Urinary bladder (tissue), 4 donors: Measurements from ENCODE around the gene COL25A1. TPM values are rescaled to one million over a fixed set of nuclear protein-coding genes. Genes with fewer than 3 reads are reported as not detected.

Experiments
- DNase-seq: peaks from one replicate; pipeline ENCODE4 v3.0.0-alpha.2; 2015; ENCODE audit errors: extremely low spot score
- H3K27ac ChIP-seq: one replicate; pipeline ENCODE4 v1.5.1; 2013; ENCODE audit warnings: low read depth, mild to moderate bottlenecking, moderate library complexity
- H3K36me3 ChIP-seq: one replicate; pipeline ENCODE4 v1.6.1; 2013; ENCODE audit warnings: mild to moderate bottlenecking, moderate library complexity; ENCODE audit not compliant: insufficient read depth
- H3K4me1 ChIP-seq: one replicate; pipeline ENCODE4 v1.6.1; 2013; ENCODE audit warnings: mild to moderate bottlenecking, moderate library complexity; ENCODE audit not compliant: insufficient read depth
- H3K4me3 ChIP-seq: one replicate; pipeline ENCODE4 v1.5.1; 2013; ENCODE audit warnings: low read depth, low read length
- WGBS: extraction: QIAGEN DNeasy Blood & Tissue Kit; methylation state at CpG from one replicate; pipeline ENCODE4 v1.1.7; 2013; 5-methylcytosine and 5-hydroxymethylcytosine counted together
- polyA plus RNA-seq: library from polyadenylated mRNA; stranded (reverse); fragments of 200-250 nt; gene quantifications from one replicate; pipeline ENCODE4 v1.2.3, GENCODE V29; 2013
- total RNA-seq: library from RNA; depleted of rRNA; stranded (reverse); fragments of >200 nt; gene quantifications from one replicate; pipeline ENCODE4 v1.2.3, GENCODE V29; 2014
- donor health status: healthy with polysubstance abuse.
- donor health status: healthy.

The COL25A1 gene
- total and polyA plus RNA-seq, 2 donors = 1.4 to 16.4 TPM

DNA sequence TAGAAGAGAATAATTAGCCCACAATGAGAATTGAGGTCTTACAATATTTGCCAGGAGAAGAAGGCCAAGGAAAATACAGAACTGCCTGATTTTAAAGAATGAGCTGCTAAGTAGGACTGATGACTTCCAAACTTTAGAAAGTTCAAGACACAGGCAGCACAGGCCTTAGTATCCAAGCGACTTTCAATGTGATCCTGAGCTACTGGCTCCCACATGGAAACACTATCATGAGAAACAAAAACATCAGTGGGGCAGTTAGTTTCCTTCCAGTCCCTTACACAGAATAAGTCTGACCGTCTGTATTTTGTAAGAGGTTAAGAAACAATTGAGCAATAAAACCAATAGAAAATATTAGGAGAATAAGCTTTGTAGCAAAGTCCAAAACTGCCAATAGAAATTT lies 251.4 kb downstream of the COL25A1 start:
- no peak for DNase-seq
- Histone ChIP-seq H3K27ac (no peak overlapping the region), H3K4me3 (no peak overlapping the region), H3K4me1 (no peaks in the 10 kb centered on the region), H3K36me3 (no peaks in the 10 kb centered on the region)
- WGBS = 80% methylated on average over 2 of the region's 2 CpGs

DNA sequence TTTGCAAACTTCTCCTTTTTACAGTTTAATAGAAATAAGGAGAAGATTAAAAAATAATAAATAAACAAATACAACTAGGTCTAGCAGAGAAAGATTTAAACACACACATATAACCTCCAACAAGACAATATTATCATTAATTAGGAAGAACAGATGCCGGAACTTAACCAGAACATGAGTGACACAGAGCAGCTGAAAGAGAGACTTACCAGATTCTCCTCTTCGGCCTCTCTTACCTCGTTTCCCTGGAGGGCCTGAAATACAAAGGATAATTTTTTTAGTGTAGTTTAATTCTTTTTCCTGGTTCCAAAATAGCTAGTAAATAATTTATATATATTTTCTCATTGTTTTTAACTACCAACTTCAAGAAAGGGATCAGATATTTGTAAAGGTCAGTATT lies 252.5 kb downstream of the COL25A1 start:
- 91% methylated on average over 3 of the region's 3 CpGs for WGBS
- Histone ChIP-seq H3K4me1 (no peaks in the 10 kb centered on the region), H3K4me3 (no peak overlapping the region), H3K36me3 (no peaks in the 10 kb centered on the region), H3K27ac (no peak overlapping the region)
- no peak for DNase-seq

DNA sequence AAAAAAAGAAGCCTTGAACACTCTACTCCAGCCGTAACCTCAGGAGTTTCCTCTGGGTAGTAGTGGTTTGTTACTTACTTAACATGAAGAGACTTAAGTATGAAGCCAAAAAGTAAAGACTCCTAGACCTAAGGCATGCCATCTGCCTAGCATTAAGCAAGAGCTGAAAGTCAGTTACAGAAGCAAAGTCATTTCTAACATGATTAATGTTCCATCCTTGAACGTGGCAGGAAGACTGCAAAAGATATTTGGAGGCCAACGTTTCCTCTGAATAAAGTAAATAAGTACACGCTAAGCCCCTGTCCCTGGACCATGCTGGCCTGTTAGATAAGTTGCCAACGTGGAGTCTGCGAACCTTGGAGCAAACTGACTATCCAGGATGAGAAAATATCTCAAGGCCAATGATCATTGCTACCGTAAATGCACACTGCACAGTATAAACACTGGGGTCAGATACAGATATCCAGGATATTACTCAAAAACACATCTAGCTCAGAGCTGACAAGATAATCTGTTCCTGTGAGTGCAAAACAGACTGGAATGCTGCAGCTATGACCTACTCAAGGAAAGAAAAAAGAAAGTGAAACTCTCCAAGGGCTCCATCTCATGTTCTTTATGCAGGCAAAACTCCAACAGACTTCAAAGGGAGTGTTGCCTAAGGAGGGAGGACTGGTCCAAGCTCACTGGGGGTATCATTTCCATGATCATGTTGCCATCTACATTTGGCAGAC lies 255.8 kb downstream of the COL25A1 start:
- Histone ChIP-seq H3K4me1 (no peaks in the 10 kb centered on the region), H3K27ac (no peak overlapping the region), H3K36me3 (no peaks in the 10 kb centered on the region), H3K4me3 (peak overlapping the region; percentile 24)
- 13% methylated on average over 7 of the region's 7 CpGs for WGBS
- peak; percentile 15 for DNase-seq

DNA sequence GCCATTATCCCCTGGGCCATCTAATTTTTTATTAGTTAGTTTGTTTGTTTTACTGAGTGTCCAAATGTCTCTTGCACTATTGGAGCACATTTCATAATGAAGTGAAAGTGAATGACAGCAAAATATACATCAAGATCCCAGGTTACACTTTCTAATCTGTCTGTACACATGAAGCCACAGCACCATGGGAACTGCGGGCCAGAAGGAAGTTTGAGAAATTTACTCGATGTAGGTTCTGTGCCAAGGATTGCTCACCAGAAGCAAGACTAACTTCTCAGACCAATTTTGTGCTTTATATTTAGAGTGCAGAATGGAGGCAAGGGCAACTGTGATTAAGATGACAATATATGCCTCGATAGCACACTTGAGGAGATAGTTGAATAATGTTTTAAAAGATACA lies 258.0 kb downstream of the COL25A1 start:
- WGBS = 66% methylated on average over 3 of the region's 3 CpGs
- Histone ChIP-seq H3K4me3 (no peak overlapping the region), H3K27ac (no peak overlapping the region), H3K4me1 (no peaks in the 10 kb centered on the region), H3K36me3 (no peaks in the 10 kb centered on the region)
- no peak for DNase-seq

DNA sequence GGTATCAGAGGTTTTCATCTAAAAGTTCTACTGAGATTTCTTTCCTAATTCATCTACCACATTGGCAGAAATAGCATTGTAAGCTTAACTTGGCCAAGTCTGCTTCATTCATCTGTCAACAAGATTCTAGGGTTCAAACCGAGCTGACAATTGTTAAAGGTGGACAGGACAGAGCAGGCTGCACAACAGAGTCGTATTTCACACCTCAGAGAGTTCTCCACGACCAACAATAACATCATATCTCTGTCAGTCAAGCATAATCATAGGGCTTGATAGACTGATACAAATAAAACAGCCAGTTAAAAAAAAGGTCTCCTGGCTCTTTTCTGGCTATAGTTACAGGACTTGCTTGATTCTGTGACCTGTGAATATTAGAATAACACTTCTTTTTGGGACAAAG lies 259.2 kb downstream of the COL25A1 start:
- DNase-seq = no peak
- Histone ChIP-seq H3K27ac (no peak overlapping the region), H3K4me3 (no peak overlapping the region), H3K4me1 (no peaks in the 10 kb centered on the region), H3K36me3 (no peaks in the 10 kb centered on the region)
- WGBS = 71% methylated on average over 3 of the region's 3 CpGs

DNA sequence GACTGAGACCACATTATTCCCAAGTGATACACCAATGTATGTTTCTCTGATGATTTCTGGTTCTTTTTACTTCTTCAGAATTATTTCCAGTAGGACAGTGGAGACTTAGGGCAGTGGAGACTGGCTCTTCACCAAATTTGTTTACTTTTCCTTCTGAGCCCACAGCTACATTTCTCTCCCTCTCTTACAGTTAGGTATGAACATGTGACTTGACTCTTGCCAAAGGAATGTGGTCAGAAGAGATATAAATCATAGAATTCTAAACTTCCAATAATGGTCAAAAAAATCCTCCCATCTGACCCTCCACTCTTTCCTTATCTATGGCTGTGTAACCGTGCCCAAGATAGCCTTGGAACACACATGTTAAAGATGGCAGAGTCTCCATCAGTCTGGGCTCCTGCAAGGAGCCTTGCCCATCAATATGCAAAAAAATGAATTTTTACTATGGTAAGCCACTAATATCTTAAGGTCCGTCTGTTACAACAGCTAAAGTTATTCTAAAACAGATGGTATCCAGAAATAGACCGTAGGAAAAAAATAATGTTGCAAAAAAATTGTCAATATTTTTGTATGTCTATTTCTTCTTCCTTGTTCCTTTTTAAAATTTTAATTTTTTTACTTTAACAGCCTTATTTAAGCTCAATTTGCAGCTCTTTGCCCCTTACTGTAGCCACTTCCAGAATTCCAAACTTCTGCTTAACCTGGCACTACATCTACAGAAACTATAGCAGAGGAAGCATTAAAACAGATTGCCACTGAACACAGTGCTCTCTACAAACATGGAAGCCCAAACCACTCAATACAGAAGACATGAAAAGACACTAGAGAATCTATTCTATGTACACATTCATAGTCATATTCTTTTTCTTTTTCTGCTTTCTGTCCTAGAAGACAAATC lies 260.7 kb downstream of the COL25A1 start:
- H3K27ac ChIP-seq = no peak overlapping the region
- H3K4me1 ChIP-seq = no peaks in the 10 kb centered on the region
- no peaks in the 10 kb centered on the region for H3K36me3 ChIP-seq
- no peak for DNase-seq
- WGBS = 74% methylated on average over 3 of the region's 3 CpGs
- H3K4me3 ChIP-seq = no peak overlapping the region

DNA sequence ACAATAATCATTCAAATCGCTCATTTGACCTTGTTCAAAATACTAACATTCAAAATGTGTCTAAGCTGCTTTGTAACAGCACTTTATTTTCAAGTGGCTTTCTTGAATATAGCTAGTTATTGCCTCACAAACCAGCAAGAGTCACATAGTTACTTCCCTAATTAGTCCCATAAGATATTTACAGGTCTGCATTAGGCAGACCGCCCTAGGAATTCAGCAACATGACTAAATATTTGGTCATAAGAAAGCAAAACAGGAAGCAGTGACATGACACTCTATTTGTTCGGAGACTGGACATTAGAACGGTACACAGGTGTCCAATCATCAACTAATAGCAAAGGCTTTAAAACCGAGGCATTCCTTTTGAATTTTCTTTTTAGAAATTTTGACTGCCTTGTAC lies 262.0 kb downstream of the COL25A1 start:
- DNase-seq = no peak
- Histone ChIP-seq H3K4me3 (no peak overlapping the region), H3K27ac (no peak overlapping the region), H3K4me1 (no peaks in the 10 kb centered on the region), H3K36me3 (no peaks in the 10 kb centered on the region)
- WGBS = 89% methylated on average over 5 of the region's 5 CpGs

DNA sequence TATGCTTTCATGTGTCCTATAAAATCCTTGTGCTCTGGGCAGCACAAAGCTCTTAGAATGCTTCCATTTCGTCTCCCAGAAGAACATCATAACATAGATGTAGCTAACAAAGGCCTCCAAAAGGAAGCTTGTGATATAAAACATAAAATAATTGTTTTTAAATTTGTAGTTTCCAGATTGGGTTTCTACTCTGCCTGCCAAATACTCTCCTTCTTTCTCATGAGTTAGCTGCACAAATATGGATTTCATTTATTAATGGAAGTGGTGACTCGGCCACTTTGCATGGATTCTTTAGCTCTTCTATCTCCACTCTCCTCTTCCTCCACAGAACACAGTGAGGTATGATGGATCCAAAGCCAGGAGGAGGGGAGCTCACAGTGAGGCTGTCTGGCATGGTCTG lies 265.4 kb downstream of the COL25A1 start:
- 51% methylated on average over 2 of the region's 2 CpGs for WGBS

DNA sequence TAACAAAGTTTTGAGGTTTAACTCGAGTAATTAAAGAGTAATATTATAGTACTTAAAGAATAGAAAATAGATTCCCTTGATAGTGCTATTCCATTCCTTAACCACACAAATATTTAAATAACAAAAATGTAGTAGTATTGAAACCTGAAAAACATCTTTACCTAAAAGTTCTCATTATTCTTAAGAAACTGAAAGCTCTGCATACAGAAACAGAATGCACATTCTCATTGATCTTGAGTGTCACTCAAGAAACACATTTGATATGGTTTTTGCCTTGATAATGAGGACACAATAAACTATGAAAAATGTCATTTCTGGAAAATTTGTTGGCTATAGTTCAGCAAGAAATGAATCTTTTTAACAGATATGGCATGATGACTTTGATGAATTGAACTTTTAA lies 268.5 kb downstream of the COL25A1 start:
- no peak overlapping the region for H3K4me3 ChIP-seq
- H3K27ac ChIP-seq = no peak overlapping the region
- WGBS = 88% methylated on average over 1 of the region's 1 CpG
- no peak for DNase-seq
- no peaks in the 10 kb centered on the region for H3K4me1 ChIP-seq
- no peaks in the 10 kb centered on the region for H3K36me3 ChIP-seq

More for the DNA sequence above, 265.4 kb downstream of the COL25A1 start:
- H3K4me1 ChIP-seq = no peaks in the 10 kb centered on the region
- DNase-seq = no peak
- no peak overlapping the region for H3K27ac ChIP-seq
- no peaks in the 10 kb centered on the region for H3K36me3 ChIP-seq
- no peak overlapping the region for H3K4me3 ChIP-seq

DNA sequence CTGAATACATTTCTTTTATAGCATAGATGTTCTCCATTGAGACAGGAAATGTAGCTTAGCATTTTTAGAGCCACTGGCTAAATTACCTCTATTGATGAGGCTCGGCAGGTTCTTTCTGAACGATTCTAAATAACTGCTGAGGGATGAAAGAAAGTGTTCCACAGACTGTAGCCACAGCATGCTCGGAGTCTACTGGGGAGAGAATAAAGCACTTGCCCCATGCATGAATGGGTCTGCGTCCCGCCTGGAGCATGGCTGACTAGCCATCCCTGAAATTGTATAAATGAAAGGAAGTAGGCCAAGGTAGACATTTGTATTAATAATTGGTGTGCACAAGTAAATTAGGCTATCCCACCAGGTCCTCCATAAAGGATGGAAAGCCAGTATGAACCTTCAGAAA lies 269.8 kb downstream of the COL25A1 start:
- 86% methylated on average over 5 of the region's 5 CpGs for WGBS
- no peaks in the 10 kb centered on the region for H3K36me3 ChIP-seq
- DNase-seq = no peak

DNA sequence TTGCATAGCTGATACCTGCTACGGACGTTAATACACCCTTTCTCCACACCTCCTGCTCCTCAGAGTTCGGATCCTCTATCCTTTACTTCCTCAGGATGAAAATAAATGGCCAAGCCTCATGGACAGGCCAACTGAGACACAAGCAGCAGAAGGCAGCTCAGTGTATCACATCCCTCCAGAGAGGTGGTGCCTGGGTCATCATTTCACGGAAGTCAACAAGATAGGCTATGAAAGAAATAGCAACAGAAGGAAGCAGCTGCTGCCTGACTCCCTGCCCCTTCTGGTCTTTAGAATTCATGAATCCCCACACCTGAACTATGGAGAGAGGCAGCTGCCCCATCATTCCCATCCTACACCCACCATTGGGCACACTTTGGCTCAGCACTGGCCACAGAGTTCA lies 272.5 kb downstream of the COL25A1 start:
- WGBS = 88% methylated on average over 4 of the region's 4 CpGs
- Histone ChIP-seq H3K4me3 (no peak overlapping the region), H3K36me3 (no peaks in the 10 kb centered on the region), H3K4me1 (no peaks in the 10 kb centered on the region), H3K27ac (no peak overlapping the region)
- no peak for DNase-seq

More for the DNA sequence above, 269.8 kb downstream of the COL25A1 start:
- Histone ChIP-seq H3K4me3 (no peak overlapping the region), H3K4me1 (no peaks in the 10 kb centered on the region), H3K27ac (no peak overlapping the region)

DNA sequence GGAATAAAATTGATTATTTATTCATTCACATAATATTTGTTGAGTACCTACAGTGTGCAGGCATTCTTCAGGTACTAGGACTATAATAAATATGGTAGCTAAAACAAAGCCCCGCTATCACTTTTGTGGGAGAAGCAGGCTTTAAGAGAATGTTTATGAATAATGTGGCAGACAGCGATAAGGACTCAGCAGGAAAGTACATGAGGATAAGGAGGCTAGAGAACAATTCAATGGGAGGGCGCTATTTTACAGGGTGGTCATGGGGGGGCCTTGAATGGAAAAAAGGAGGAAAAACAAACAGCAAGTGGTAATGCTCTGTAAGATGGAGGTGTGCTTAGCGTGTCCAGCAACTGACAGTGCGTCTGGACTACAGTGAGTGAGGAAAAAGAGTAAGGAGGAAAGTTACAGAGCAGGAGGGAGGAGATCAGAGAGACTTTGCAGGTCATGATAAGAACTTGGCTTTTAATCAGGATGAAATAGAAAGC lies 275.4 kb downstream of the COL25A1 start:
- H3K4me3 ChIP-seq = no peak overlapping the region
- no peak overlapping the region for H3K27ac ChIP-seq
- 42% methylated on average over 5 of the region's 5 CpGs for WGBS
- H3K4me1 ChIP-seq = no peaks in the 10 kb centered on the region
- H3K36me3 ChIP-seq = no peaks in the 10 kb centered on the region
- no peak for DNase-seq

DNA sequence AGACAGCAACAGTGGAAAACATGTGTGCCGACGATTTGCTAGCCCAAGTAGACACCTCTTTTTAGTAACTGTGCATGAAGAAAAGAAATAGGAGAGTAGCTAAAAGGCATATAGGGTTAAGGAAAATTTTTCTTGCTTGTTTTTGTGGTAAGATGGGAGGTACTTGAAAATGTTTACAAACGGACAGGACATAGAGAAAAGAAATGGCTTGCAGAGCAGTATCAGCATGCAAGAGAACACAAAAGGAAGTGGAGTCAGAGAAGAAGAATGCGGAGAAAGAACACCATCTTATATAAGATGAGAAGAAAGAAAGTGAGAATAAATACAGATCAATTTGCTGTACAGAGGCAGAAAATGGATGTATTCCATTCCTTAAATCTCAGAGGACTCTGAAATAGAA lies 275.9 kb downstream of the COL25A1 start:
- 72% methylated on average over 4 of the region's 4 CpGs for WGBS
- DNase-seq = no peak
- no peaks in the 10 kb centered on the region for H3K36me3 ChIP-seq
- no peak overlapping the region for H3K27ac ChIP-seq
- no peak overlapping the region for H3K4me3 ChIP-seq
- H3K4me1 ChIP-seq = no peaks in the 10 kb centered on the region
